ENCODE results near the gene ATP1B2.

ATP1B2 gene

GRCh38 chr17:7618608-7619007, 32.1 kb upstream of the ATP1B2 start (continued):
- TF ChIP-seq, protein P1, sequence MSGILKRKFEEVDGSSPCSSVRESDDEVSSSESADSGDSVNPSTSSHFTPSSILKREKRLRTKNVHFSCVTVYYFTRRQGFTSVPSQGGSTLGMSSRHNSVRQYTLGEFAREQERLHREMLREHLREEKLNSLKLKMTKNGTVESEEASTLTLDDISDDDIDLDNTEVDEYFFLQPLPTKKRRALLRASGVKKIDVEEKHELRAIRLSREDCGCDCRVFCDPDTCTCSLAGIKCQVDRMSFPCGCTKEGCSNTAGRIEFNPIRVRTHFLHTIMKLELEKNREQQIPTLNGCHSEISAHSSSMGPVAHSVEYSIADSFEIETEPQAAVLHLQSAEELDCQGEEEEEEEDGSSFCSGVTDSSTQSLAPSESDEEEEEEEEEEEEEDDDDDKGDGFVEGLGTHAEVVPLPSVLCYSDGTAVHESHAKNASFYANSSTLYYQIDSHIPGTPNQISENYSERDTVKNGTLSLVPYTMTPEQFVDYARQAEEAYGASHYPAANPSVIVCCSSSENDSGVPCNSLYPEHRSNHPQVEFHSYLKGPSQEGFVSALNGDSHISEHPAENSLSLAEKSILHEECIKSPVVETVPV (CRISPR knock-in tag; IDR thresholded peaks at IDR 0.05), result no peak

DNA sequence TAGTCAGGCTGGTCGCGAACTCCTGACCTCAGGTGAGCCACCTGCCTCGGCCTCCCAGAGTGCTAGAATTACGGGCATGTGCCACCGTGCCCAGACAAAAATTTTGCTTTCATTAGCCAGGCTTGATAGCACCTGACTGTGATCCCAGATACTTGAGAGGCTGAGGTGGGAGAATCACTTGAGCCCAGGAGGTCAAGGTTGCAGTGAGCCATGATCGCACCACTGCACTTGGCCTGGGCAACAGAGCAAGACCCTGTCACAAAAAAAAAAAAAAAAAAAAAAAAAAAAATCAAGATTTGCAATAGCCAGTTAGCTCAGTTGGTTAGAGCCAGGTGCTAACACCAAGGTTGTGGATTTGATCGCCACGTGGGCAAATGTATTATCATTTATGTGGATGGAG, 29.9 kb upstream of the ATP1B2 start:
- ATAC-seq, result no peak
- TF ChIP-seq TSHZ2 (CRISPR knock-in tag; IDR thresholded peaks at IDR 0.05) (no peak), ZFP30 (CRISPR knock-in tag; IDR thresholded peaks at IDR 0.05) (no peak), BACH2 (CRISPR knock-in tag; IDR thresholded peaks at IDR 0.05; ENCODE audit: borderline replicate concordance) (no peak), TOX (CRISPR knock-in tag; IDR thresholded peaks at IDR 0.05; ENCODE audit: borderline replicate concordance) (no peak), ZNF565 (CRISPR knock-in tag; conservative IDR thresholded peaks at IDR 0.05; ENCODE audit: low read depth) (no peak), ZNF70 (CRISPR knock-in tag; IDR thresholded peaks at IDR 0.05) (no peak), GLIS3 (CRISPR knock-in tag; IDR thresholded peaks at IDR 0.05) (no peak), RARB (CRISPR knock-in tag; IDR thresholded peaks at IDR 0.05) (no peak), PPARA (CRISPR knock-in tag; IDR thresholded peaks at IDR 0.05; ENCODE audit: borderline replicate concordance) (no peak), ZNF8 (CRISPR knock-in tag; IDR thresholded peaks at IDR 0.05) (no peak), CREB5 (CRISPR knock-in tag; IDR thresholded peaks at IDR 0.05; ENCODE audit: low read depth) (no peak), ARNTL (CRISPR knock-in tag; IDR thresholded peaks at IDR 0.05; ENCODE audit: borderline replicate concordance, low read depth) (no peak), ESRRG (CRISPR knock-in tag; IDR thresholded peaks at IDR 0.05) (no peak), OSR1 (CRISPR knock-in tag; IDR thresholded peaks at IDR 0.05) (no peak), SNAI2 (CRISPR knock-in tag; IDR thresholded peaks at IDR 0.05) (no peak), ZC3H10 (CRISPR knock-in tag; IDR thresholded peaks at IDR 0.05) (no peak)
- TF ChIP-seq, protein P2, sequence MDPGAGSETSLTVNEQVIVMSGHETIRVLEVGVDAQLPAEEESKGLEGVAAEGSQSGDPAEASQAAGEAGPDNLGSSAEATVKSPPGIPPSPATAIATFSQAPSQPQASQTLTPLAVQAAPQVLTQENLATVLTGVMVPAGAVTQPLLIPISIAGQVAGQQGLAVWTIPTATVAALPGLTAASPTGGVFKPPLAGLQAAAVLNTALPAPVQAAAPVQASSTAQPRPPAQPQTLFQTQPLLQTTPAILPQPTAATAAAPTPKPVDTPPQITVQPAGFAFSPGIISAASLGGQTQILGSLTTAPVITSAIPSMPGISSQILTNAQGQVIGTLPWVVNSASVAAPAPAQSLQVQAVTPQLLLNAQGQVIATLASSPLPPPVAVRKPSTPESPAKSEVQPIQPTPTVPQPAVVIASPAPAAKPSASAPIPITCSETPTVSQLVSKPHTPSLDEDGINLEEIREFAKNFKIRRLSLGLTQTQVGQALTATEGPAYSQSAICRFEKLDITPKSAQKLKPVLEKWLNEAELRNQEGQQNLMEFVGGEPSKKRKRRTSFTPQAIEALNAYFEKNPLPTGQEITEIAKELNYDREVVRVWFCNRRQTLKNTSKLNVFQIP (CRISPR knock-in tag; IDR thresholded peaks at IDR 0.05; ENCODE audit: borderline replicate concordance, low read depth), result no peak
- TF ChIP-seq, protein P1 (CRISPR knock-in tag; IDR thresholded peaks at IDR 0.05), result no peak
- TF ChIP-seq, protein P3, sequence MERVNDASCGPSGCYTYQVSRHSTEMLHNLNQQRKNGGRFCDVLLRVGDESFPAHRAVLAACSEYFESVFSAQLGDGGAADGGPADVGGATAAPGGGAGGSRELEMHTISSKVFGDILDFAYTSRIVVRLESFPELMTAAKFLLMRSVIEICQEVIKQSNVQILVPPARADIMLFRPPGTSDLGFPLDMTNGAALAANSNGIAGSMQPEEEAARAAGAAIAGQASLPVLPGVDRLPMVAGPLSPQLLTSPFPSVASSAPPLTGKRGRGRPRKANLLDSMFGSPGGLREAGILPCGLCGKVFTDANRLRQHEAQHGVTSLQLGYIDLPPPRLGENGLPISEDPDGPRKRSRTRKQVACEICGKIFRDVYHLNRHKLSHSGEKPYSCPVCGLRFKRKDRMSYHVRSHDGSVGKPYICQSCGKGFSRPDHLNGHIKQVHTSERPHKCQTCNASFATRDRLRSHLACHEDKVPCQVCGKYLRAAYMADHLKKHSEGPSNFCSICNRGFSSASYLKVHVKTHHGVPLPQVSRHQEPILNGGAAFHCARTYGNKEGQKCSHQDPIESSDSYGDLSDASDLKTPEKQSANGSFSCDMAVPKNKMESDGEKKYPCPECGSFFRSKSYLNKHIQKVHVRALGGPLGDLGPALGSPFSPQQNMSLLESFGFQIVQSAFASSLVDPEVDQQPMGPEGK (CRISPR knock-in tag; IDR thresholded peaks at IDR 0.05; ENCODE audit: borderline replicate concordance), result no peak

- TF ChIP-seq TOX (CRISPR knock-in tag; IDR thresholded peaks at IDR 0.05; ENCODE audit: borderline replicate concordance) (no peak), GLIS3 (CRISPR knock-in tag; IDR thresholded peaks at IDR 0.05) (no peak), RARB (CRISPR knock-in tag; IDR thresholded peaks at IDR 0.05) (no peak), ZC3H10 (CRISPR knock-in tag; IDR thresholded peaks at IDR 0.05) (no peak), PPARA (CRISPR knock-in tag; IDR thresholded peaks at IDR 0.05; ENCODE audit: borderline replicate concordance) (no peak), TCF4 (CRISPR knock-in tag; IDR thresholded peaks at IDR 0.05; ENCODE audit: borderline replicate concordance) (no peak), ESRRG (CRISPR knock-in tag; IDR thresholded peaks at IDR 0.05) (no peak), ARNTL (CRISPR knock-in tag; IDR thresholded peaks at IDR 0.05; ENCODE audit: borderline replicate concordance, low read depth) (no peak), SNAI2 (CRISPR knock-in tag; IDR thresholded peaks at IDR 0.05) (no peak), ZNF565 (CRISPR knock-in tag; conservative IDR thresholded peaks at IDR 0.05; ENCODE audit: low read depth) (no peak), ISL1 (CRISPR knock-in tag; IDR thresholded peaks at IDR 0.05) (no peak), BACH2 (CRISPR knock-in tag; IDR thresholded peaks at IDR 0.05; ENCODE audit: borderline replicate concordance) (no peak), OSR1 (CRISPR knock-in tag; IDR thresholded peaks at IDR 0.05) (no peak), TSHZ2 (CRISPR knock-in tag; IDR thresholded peaks at IDR 0.05) (no peak), ZNF70 (CRISPR knock-in tag; IDR thresholded peaks at IDR 0.05) (no peak)
- TF ChIP-seq, protein P1 (CRISPR knock-in tag; IDR thresholded peaks at IDR 0.05), result no peak
- no peak for ATAC-seq
These were observed 27.1 kb upstream of the ATP1B2 start for GRCh38 chr17:7623661-7624060.

All from SK-N-SH treated with all-trans-retinoic acid at 6 μM for 48 hours (cell line).